Spleen (tissue), 11 donors: ENCODE data around the gene BBX. TPM values are rescaled to one million over a fixed set of nuclear protein-coding genes. Genes with fewer than 3 reads are reported as not detected.
A peak's percentile ranks its signal among the peaks of the same experiment; 100 is the strongest.

ENCODE experiments used
- DNase-seq: peaks from one replicate; pipeline ENCODE4 v3.0.0-alpha.2; 2020
- H3K27ac ChIP-seq, 8 donors: fragments of 200-600 bp; sonication (generic) in 7 of 8; 1 replicate in 4 of 8; 2 replicates in 4 of 8; pipeline versions ENCODE4 v1.5.0 to v1.8.0; 2016 to 2021; ENCODE audit warnings: inconsistent platforms in 4 of 8, mild to moderate bottlenecking in 4 of 8, moderate library complexity in 1 of 8
- H3K27me3 ChIP-seq, 7 donors: fragments of 200-600 bp; sonication (generic) in 6 of 7; replicated peaks in 1 of 7; 1 replicate in 4 of 7; 2 replicates in 3 of 7; pipeline versions ENCODE4 v1.5.0 to v1.8.0; 2016 to 2021; ENCODE audit warnings: inconsistent platforms in 3 of 7, mild to moderate bottlenecking in 1 of 7
- H3K36me3 ChIP-seq, 6 donors: fragments of 200-600 bp; sonication (generic) in 5 of 6; 1 replicate in 4 of 6; 2 replicates in 2 of 6; pipeline versions ENCODE4 v1.5.0 to v1.8.0; 2016 to 2021; ENCODE audit warnings: inconsistent platforms in 2 of 6
- H3K4me1 ChIP-seq, 6 donors: fragments of 200-600 bp; sonication (generic) in 5 of 6; 1 replicate in 3 of 6; 2 replicates in 3 of 6; pipeline versions ENCODE4 v1.5.0 to v1.8.0; 2016 to 2021; ENCODE audit warnings: inconsistent platforms in 3 of 6
- H3K4me3 ChIP-seq, 8 donors: fragments of 200-600 bp; sonication (generic) in 7 of 8; 1 replicate in 4 of 8; 2 replicates in 4 of 8; pipeline versions ENCODE4 v1.5.0 to v1.8.0; 2016 to 2021; ENCODE audit warnings: inconsistent platforms in 4 of 8, mild to moderate bottlenecking in 4 of 8, moderate library complexity in 2 of 8
- H3K9me3 ChIP-seq, 8 donors: fragments of 200-600 bp; sonication (generic) in 7 of 8; 1 replicate in 4 of 8; 2 replicates in 4 of 8; pipeline versions ENCODE4 v1.5.0 to v1.8.0; 2016 to 2021; ENCODE audit warnings: inconsistent platforms in 4 of 8
- CTCF ChIP-seq, 11 experiments: fragments of 200-600 bp in 7 of 11; fragments of 450-650 bp in 4 of 11; sonication (generic) in 4 of 11; IDR thresholded peaks in 8 of 11; conservative IDR thresholded peaks in 3 of 11; 1 replicate in 7 of 11; 2 replicates in 4 of 11; pipeline versions ENCODE4 v1.4.0 to v1.8.0; 2016 to 2021; ENCODE audit warnings: antibody characterized with exemption in 11 of 11, inconsistent platforms in 4 of 11, mild to moderate bottlenecking in 1 of 11
- POLR2A ChIP-seq, 3 donors: fragments of 450-650 bp; IDR thresholded peaks; one replicate each; pipeline ENCODE4 v1.5.1; 2017; ENCODE audit warnings: antibody characterized with exemption in 3 of 3, mild to moderate bottlenecking in 1 of 3
- POLR2AphosphoS5 ChIP-seq, 3 donors: sonication (generic); formaldehyde crosslinking; IDR thresholded peaks; one replicate each; pipeline ENCODE4 v1.5.1; 2017; ENCODE audit warnings: antibody characterized with exemption in 3 of 3
- WGBS, 5 donors: extraction: QIAGEN DNeasy Blood & Tissue Kit in 3 of 5; methylation state at CpG; one replicate each; pipeline versions ENCODE4 v1.1.5 to v1.1.7; 2013 to 2018; 5-methylcytosine and 5-hydroxymethylcytosine counted together
- intact Hi-C: fragments of 100-400 bp; cut with DNase I; formaldehyde crosslinking; loops from one replicate; pipeline ENCODE4 v1.15.0; 2023; ENCODE audit warnings: low total_unique reads
- polyA plus RNA-seq, 3 donors: library from polyadenylated mRNA; stranded (reverse); fragments of 200-250 nt; gene quantifications; one replicate each; pipeline ENCODE4 v1.2.1, GENCODE V29; 2013
- total RNA-seq, 7 donors: library from RNA; depleted of rRNA in 3 of 7; stranded (reverse); fragments of >200 nt in 3 of 7; fragmentation: NEBNext Ultra II Directional in 4 of 7; extraction: Animal tissue kit (Norgen Biotek cat#: 25700) in 4 of 7; gene quantifications; one replicate each; pipeline versions ENCODE4 v1.1.0 to v1.2.1, GENCODE V29; 2016 to 2021
- donor health status: healthy with polysubstance abuse.
- donor health status: DM: no; HTN: no; CAD: no; lungs with moderate emphysema.
- donor health status: DM: no; HTN: no; CAD: no.
- donor health status: Bipolar disorder and iron deficiency.
- donor health status: healthy.
- donor health status: DM: no; HTN: no; CAD: no.
- donor health status: DM: yes; HTN: yes; CAD: no.

Gene BBX
- total and polyA plus RNA-seq, 10 donors = 5.1 to 98.5 (median 74.6) TPM

- Histone ChIP-seq H3K27ac (peak overlapping the region in 1 of 8 donors; percentile 3), H3K9me3 (no peaks in the 10 kb centered on the region), H3K27me3 (no peaks in the 10 kb centered on the region), H3K4me3 (no peak overlapping the region), H3K36me3 (no peaks in the 10 kb centered on the region), H3K4me1 (peaks cover 24 to 67% (median 31%) of the 10 kb centered on the region in 6 donors)
- intact Hi-C loops = loop anchor here (10.0 kb wide), 1 partner anchor 53 kb away; no protein-coding TSS in a partner anchor
- TF ChIP-seq CTCF (IDR thresholded peaks at IDR 0.05 in 8 of 11, conservative IDR thresholded peaks at IDR 0.05 in 3 of 11) = no peak
- TF ChIP-seq POLR2A (IDR thresholded peaks at IDR 0.05) = no peak
- TF ChIP-seq POLR2AphosphoS5 (IDR thresholded peaks at IDR 0.05) = no peak
- WGBS, 5 donors = 68 to 79% (median 72%) methylated on average over 3 of the region's 3 CpGs
- no peak for DNase-seq
Observed at GRCh38 chr3:107681396-107681795, 158.6 kb downstream of the BBX start.

GRCh38 chr3:107682580-107682979 is 159.8 kb downstream of the BBX start:
- Histone ChIP-seq H3K36me3 (no peaks in the 10 kb centered on the region), H3K4me3 (no peak overlapping the region), H3K27ac (no peak overlapping the region), H3K4me1 (peaks cover 18 to 59% (median 23%) of the 10 kb centered on the region in 6 donors), H3K27me3 (no peaks in the 10 kb centered on the region), H3K9me3 (no peaks in the 10 kb centered on the region)
- no peak for DNase-seq
- intact Hi-C loops = loop anchor here (10.0 kb wide), 1 partner anchor 52 kb away; no protein-coding TSS in a partner anchor
- WGBS, 5 donors = 68 to 83% (median 79%) methylated on average over 1 of the region's 1 CpG
- TF ChIP-seq CTCF (IDR thresholded peaks at IDR 0.05 in 8 of 11, conservative IDR thresholded peaks at IDR 0.05 in 3 of 11) (no peak), POLR2AphosphoS5 (IDR thresholded peaks at IDR 0.05) (no peak), POLR2A (IDR thresholded peaks at IDR 0.05) (no peak)

GRCh38 chr3:107683447-107683846 is 160.7 kb downstream of the BBX start:
- no peak for TF ChIP-seq POLR2A (IDR thresholded peaks at IDR 0.05)
- TF ChIP-seq POLR2AphosphoS5 (IDR thresholded peaks at IDR 0.05) = no peak
- no peak for TF ChIP-seq CTCF (IDR thresholded peaks at IDR 0.05 in 8 of 11, conservative IDR thresholded peaks at IDR 0.05 in 3 of 11)
- 78 to 88% (median 83%) methylated on average over 4 of the region's 4 CpGs for WGBS, 5 donors
- no peak for DNase-seq
- H3K27me3 ChIP-seq = no peaks in the 10 kb centered on the region
- no peaks in the 10 kb centered on the region for H3K9me3 ChIP-seq
- no peaks in the 10 kb centered on the region for H3K36me3 ChIP-seq
- intact Hi-C loops = loop anchor here (10.0 kb wide), 1 partner anchor 51 kb away; no protein-coding TSS in a partner anchor
- no peak overlapping the region for H3K4me3 ChIP-seq
- no peak overlapping the region for H3K27ac ChIP-seq
- peaks cover 18 to 64% (median 23%) of the 10 kb centered on the region in 6 donors for H3K4me1 ChIP-seq

- intact Hi-C loops = loop anchor here (10.0 kb wide), 1 partner anchor 50 kb away; no protein-coding TSS in a partner anchor
- no peaks in the 10 kb centered on the region for H3K36me3 ChIP-seq
- H3K4me1 ChIP-seq = peaks cover 18 to 67% (median 27%) of the 10 kb centered on the region in 6 donors
- H3K27ac ChIP-seq = peak overlapping the region in 1 of 8 donors; percentile 3
- 32 to 46% (median 40%) methylated on average over 5 of the region's 5 CpGs for WGBS, 5 donors
- no peak overlapping the region for H3K4me3 ChIP-seq
- DNase-seq = no peak
- TF ChIP-seq POLR2A (IDR thresholded peaks at IDR 0.05) = no peak
- no peak for TF ChIP-seq CTCF (IDR thresholded peaks at IDR 0.05 in 8 of 11, conservative IDR thresholded peaks at IDR 0.05 in 3 of 11)
- no peak for TF ChIP-seq POLR2AphosphoS5 (IDR thresholded peaks at IDR 0.05)
- H3K27me3 ChIP-seq = no peaks in the 10 kb centered on the region
- H3K9me3 ChIP-seq = no peaks in the 10 kb centered on the region
Observed at GRCh38 chr3:107684431-107684925, 161.7 kb downstream of the BBX start.
